SK-N-SH treated with all-trans-retinoic acid at 6 μM for 48 hours (cell line): ENCODE results near the gene ZNF2.

Experiments used
- BACH2 ChIP-seq: fragments of 250-450 bp; sonication (Bioruptor Pico); IDR thresholded peaks from 2 replicates; pipeline ENCODE4 v1.9.0; 2021; ENCODE audit warnings: mild to moderate bottlenecking, borderline replicate concordance
- CSDC2 ChIP-seq: fragments of 250-450 bp; sonication (Bioruptor Pico); IDR thresholded peaks from 2 replicates; pipeline ENCODE4 v1.5.0; 2020; ENCODE audit warnings: mild to moderate bottlenecking, moderate library complexity
- ESRRG ChIP-seq: fragments of 250-450 bp; sonication (Bioruptor Pico); IDR thresholded peaks from 2 replicates; pipeline ENCODE4 v1.6.1; 2021; ENCODE audit warnings: mild to moderate bottlenecking
- ISL1 ChIP-seq: fragments of 250-450 bp; sonication (Bioruptor Pico); IDR thresholded peaks from 2 replicates; pipeline ENCODE4 v2.1.2; 2022; ENCODE audit warnings: mild to moderate bottlenecking, moderate library complexity
- OSR1 ChIP-seq: fragments of 250-450 bp; sonication (Bioruptor Pico); IDR thresholded peaks from 2 replicates; pipeline ENCODE4 v1.8.0; 2022; ENCODE audit warnings: moderate library complexity, mild to moderate bottlenecking, inconsistent platforms
- RARB ChIP-seq: fragments of 250-450 bp; sonication (Bioruptor Pico); IDR thresholded peaks from 2 replicates; pipeline ENCODE4 v1.8.0; 2021; ENCODE audit warnings: mild to moderate bottlenecking, moderate library complexity
- TOX ChIP-seq: fragments of 250-450 bp; sonication (Bioruptor Pico); IDR thresholded peaks from 2 replicates; pipeline ENCODE4 v1.8.0; 2021; ENCODE audit warnings: mild to moderate bottlenecking, moderate library complexity, borderline replicate concordance
- ZFP3 ChIP-seq: fragments of 250-450 bp; sonication (Bioruptor Pico); IDR thresholded peaks from 2 replicates; pipeline ENCODE4 v1.5.0; 2020; ENCODE audit warnings: mild to moderate bottlenecking, moderate library complexity
- ZNF70 ChIP-seq: fragments of 450-650 bp; formaldehyde crosslinking; IDR thresholded peaks from 2 replicates; pipeline ENCODE4 v1.5.0; 2020; ENCODE audit warnings: mild to moderate bottlenecking, moderate library complexity
- ZNF8 ChIP-seq: fragments of 450-650 bp; formaldehyde crosslinking; IDR thresholded peaks from 2 replicates; pipeline ENCODE4 v1.5.0; 2020; ENCODE audit warnings: mild to moderate bottlenecking, moderate library complexity
- TF ChIP-seq, protein P1 (sequence below): fragments of 250-450 bp; sonication (Bioruptor Pico); IDR thresholded peaks from 2 replicates; pipeline ENCODE4 v1.8.0; 2020; ENCODE audit warnings: mild to moderate bottlenecking, moderate library complexity, borderline replicate concordance
- TF ChIP-seq, protein P2 (sequence below): fragments of 250-450 bp; sonication (Bioruptor Pico); IDR thresholded peaks from 2 replicates; pipeline ENCODE4 v1.5.1; 2021; ENCODE audit warnings: mild to moderate bottlenecking, moderate library complexity

DNA sequence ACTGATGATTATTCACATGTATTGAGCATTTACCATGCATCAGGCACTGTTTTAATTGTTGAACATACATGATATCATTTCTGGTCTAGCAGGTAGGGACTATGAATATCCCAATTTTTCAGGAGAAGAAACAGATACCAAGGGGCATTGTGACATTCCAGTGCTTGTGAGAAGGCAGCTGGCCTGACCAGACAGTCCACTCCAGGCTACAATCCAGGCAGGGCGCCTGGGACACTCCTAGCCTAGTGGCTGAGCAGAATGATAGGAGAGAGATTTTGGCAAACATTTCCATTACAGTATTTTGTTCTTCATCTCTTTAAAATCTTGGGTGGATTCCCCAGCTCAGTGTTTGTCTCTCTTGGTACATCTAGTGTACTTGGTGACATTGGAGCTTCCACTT, 66.6 kb downstream of the ZNF2 start:
- TF ChIP-seq ISL1 (CRISPR knock-in tag) = no peak
- TF ChIP-seq RARB = no peak
- TF ChIP-seq ZFP3 (CRISPR knock-in tag) = no peak
- no peak for TF ChIP-seq TOX (CRISPR knock-in tag)
- TF ChIP-seq CSDC2 = no peak
- TF ChIP-seq, protein P1, sequence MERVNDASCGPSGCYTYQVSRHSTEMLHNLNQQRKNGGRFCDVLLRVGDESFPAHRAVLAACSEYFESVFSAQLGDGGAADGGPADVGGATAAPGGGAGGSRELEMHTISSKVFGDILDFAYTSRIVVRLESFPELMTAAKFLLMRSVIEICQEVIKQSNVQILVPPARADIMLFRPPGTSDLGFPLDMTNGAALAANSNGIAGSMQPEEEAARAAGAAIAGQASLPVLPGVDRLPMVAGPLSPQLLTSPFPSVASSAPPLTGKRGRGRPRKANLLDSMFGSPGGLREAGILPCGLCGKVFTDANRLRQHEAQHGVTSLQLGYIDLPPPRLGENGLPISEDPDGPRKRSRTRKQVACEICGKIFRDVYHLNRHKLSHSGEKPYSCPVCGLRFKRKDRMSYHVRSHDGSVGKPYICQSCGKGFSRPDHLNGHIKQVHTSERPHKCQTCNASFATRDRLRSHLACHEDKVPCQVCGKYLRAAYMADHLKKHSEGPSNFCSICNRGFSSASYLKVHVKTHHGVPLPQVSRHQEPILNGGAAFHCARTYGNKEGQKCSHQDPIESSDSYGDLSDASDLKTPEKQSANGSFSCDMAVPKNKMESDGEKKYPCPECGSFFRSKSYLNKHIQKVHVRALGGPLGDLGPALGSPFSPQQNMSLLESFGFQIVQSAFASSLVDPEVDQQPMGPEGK = no peak
- no peak for TF ChIP-seq BACH2 (CRISPR knock-in tag)
- TF ChIP-seq ZNF70 (CRISPR knock-in tag) = no peak
- no peak for TF ChIP-seq ZNF8 (CRISPR knock-in tag)
- no peak for TF ChIP-seq ESRRG (CRISPR knock-in tag)
- TF ChIP-seq, protein P2, sequence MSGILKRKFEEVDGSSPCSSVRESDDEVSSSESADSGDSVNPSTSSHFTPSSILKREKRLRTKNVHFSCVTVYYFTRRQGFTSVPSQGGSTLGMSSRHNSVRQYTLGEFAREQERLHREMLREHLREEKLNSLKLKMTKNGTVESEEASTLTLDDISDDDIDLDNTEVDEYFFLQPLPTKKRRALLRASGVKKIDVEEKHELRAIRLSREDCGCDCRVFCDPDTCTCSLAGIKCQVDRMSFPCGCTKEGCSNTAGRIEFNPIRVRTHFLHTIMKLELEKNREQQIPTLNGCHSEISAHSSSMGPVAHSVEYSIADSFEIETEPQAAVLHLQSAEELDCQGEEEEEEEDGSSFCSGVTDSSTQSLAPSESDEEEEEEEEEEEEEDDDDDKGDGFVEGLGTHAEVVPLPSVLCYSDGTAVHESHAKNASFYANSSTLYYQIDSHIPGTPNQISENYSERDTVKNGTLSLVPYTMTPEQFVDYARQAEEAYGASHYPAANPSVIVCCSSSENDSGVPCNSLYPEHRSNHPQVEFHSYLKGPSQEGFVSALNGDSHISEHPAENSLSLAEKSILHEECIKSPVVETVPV (CRISPR knock-in tag) = no peak
- no peak for TF ChIP-seq OSR1 (CRISPR knock-in tag)
